ENCODE results near the gene ERC1. TPM values are rescaled to one million over a fixed set of nuclear protein-coding genes. Genes with fewer than 3 reads are reported as not detected.

The ERC1 gene
- total RNA-seq, 2 donors from 2014 or later, result 18.9 to 72.9 TPM

DNA sequence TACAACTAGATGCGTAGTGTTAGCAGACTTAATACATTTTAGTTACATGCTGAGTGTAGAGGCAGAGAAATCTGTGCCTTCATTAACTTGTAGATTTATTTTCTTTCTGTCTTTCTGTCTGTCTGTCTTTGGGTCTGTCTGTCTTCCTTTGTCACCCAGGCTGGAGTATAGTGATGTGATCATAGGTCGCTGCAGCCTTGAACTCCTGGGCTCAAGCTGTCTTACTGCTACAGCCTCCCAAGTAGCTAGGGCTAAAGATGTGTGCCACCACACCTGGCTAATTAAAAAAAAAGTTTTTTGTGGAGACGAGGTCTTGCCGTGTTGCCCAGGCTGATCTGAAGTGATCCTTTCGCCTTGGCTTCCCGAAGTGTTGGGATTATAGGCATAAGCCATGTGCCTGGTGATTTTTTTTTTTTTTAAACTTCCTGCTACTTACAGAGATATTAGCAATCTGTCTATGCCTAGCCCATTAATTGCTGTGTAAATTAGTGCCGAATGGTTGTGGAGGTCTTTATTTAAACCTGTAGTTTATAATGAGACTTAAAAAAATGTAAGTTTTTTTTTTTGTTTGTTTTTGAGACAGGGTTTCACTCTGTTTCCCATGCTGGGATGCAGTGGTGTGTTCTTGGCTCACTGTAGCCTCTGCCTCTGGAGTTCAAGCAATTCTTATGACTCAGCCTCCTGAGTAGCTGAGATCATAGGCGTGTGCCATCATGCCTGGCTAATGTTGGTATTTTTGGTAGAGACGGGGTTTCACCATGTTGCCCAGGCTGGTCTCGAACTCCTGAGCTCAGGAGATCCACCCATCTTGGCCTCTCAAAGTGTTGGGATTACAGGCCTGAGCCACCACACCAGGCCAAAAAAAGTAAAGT lies 22.8 kb downstream of the ERC1 start:
- TF ChIP-seq POLR2AphosphoS5 (IDR thresholded peaks at IDR 0.05), result peak; percentile 11
- no peak for TF ChIP-seq POLR2A (IDR thresholded peaks at IDR 0.05)
- Histone ChIP-seq H3K4me3 (no peak overlapping the region), H3K27ac (no peak overlapping the region), H3K9me3 (no peaks in the 10 kb centered on the region), H3K4me1 (replicated peaks) (no peaks in the 10 kb centered on the region), H3K27me3 (replicated peaks; ENCODE audit: insufficient read depth) (no peaks in the 10 kb centered on the region), H3K36me3 (no peaks in the 10 kb centered on the region)
- WGBS, result 80% methylated on average over 10 of the region's 10 CpGs
- DNase-seq (ENCODE audit: low spot score), result no peak
- intact Hi-C loops (cut with DNase I), result no loop called here

GRCh38 chr12:1019283-1019682 lies 28.3 kb downstream of the ERC1 start:
- Histone ChIP-seq H3K4me1 (replicated peaks) (no peaks in the 10 kb centered on the region), H3K27me3 (replicated peaks; ENCODE audit: insufficient read depth) (no peaks in the 10 kb centered on the region), H3K4me3 (no peak overlapping the region), H3K36me3 (no peaks in the 10 kb centered on the region), H3K9me3 (no peaks in the 10 kb centered on the region), H3K27ac (no peak overlapping the region)
- TF ChIP-seq POLR2A (IDR thresholded peaks at IDR 0.05), result no peak
- no peak for TF ChIP-seq POLR2AphosphoS5 (IDR thresholded peaks at IDR 0.05)
- TF ChIP-seq, protein P1, sequence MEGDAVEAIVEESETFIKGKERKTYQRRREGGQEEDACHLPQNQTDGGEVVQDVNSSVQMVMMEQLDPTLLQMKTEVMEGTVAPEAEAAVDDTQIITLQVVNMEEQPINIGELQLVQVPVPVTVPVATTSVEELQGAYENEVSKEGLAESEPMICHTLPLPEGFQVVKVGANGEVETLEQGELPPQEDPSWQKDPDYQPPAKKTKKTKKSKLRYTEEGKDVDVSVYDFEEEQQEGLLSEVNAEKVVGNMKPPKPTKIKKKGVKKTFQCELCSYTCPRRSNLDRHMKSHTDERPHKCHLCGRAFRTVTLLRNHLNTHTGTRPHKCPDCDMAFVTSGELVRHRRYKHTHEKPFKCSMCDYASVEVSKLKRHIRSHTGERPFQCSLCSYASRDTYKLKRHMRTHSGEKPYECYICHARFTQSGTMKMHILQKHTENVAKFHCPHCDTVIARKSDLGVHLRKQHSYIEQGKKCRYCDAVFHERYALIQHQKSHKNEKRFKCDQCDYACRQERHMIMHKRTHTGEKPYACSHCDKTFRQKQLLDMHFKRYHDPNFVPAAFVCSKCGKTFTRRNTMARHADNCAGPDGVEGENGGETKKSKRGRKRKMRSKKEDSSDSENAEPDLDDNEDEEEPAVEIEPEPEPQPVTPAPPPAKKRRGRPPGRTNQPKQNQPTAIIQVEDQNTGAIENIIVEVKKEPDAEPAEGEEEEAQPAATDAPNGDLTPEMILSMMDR (IDR thresholded peaks at IDR 0.05), result no peak
- no peak for DNase-seq (ENCODE audit: low spot score)
- intact Hi-C loops (cut with DNase I), result no loop called here
- WGBS, result 85% methylated on average over 5 of the region's 5 CpGs

DNA sequence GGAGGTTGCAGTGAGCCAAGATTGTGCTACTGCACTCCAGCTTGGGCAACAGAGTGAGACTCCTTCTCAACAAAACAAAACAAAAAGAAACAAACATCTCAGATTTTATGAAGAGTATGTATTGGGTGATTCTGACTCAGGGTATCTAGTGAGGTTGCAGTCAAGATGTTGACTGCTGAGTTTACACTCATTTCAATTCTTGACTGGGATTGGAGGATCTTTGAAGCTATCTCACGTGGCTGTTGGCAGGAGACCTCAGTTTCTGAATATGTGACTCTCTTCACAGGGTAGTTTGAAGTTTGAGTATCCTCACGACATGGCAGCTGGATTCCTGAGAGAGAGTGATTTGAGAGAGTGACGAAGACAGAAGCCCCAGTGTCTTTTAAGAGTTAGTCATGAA lies 29.4 kb downstream of the ERC1 start:
- H3K4me3 ChIP-seq, result no peak overlapping the region
- TF ChIP-seq POLR2AphosphoS5 (IDR thresholded peaks at IDR 0.05) (no peak), POLR2A (IDR thresholded peaks at IDR 0.05) (no peak)
- TF ChIP-seq, protein P1 (IDR thresholded peaks at IDR 0.05), result no peak
- intact Hi-C loops (cut with DNase I), result no loop called here
- H3K4me1 ChIP-seq (replicated peaks), result no peaks in the 10 kb centered on the region
- WGBS, result 96% methylated on average over 3 of the region's 3 CpGs
- no peaks in the 10 kb centered on the region for H3K36me3 ChIP-seq
- H3K9me3 ChIP-seq, result no peaks in the 10 kb centered on the region
- H3K27ac ChIP-seq, result no peak overlapping the region
- DNase-seq (ENCODE audit: low spot score), result no peak
- H3K27me3 ChIP-seq (replicated peaks; ENCODE audit: insufficient read depth), result no peaks in the 10 kb centered on the region

DNA sequence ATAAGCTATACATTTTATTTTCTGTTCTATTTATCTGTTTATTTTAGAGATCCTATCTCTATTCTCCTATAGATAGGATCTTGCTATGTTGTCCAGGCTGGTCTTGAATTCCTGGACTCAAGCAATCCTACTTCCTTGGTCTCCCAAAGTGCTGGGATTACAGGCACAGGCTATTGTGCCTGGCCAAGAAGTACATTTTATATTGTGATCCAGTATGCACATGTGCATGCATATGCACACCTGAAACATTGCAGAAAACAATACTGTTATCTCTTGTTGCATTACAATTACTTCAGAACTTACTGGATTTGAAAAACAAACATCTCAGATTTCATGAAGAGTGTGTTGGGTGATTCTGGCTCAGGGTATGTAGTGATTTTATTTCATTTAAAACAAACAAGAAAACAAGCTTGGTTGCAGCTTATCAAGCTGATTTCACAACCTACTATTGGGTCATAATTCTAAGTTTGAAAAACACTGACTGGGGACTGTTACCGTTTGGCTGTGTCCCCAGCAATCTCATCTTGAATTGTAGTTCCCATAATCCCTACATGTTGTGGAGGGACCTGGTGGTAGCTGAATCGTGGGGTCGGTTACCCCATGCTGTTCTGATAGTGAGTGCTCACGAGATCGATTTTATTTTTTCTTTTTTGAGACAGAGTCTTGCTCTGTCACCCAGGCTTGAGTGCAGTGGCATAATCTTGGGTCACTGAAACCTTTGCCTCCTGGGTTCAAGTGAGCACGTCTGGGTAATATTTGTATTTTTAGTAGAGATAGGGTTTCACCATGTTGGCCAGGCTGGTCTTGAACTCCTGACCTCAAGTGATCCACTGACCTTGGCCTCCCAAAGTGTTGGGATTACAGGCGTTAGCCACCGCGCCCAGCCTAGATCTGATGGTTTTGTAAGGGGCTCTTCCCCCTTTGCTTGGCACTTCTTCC lies 31.3 kb downstream of the ERC1 start:
- 95% methylated on average over 9 of the region's 9 CpGs for WGBS
- intact Hi-C loops (cut with DNase I), result no loop called here
- DNase-seq (ENCODE audit: low spot score), result no peak

More for the DNA sequence above, 31.3 kb downstream of the ERC1 start:
- H3K9me3 ChIP-seq, result no peaks in the 10 kb centered on the region
- no peak overlapping the region for H3K27ac ChIP-seq
- H3K27me3 ChIP-seq (replicated peaks; ENCODE audit: insufficient read depth), result no peaks in the 10 kb centered on the region
- no peak overlapping the region for H3K4me3 ChIP-seq
- H3K36me3 ChIP-seq, result no peaks in the 10 kb centered on the region
- TF ChIP-seq POLR2A (IDR thresholded peaks at IDR 0.05), result no peak
- TF ChIP-seq POLR2AphosphoS5 (IDR thresholded peaks at IDR 0.05), result no peak
- TF ChIP-seq, protein P1 (IDR thresholded peaks at IDR 0.05), result no peak
- H3K4me1 ChIP-seq (replicated peaks), result no peaks in the 10 kb centered on the region
